ENCODE data around the gene SVIL.

The SVIL gene

DNA sequence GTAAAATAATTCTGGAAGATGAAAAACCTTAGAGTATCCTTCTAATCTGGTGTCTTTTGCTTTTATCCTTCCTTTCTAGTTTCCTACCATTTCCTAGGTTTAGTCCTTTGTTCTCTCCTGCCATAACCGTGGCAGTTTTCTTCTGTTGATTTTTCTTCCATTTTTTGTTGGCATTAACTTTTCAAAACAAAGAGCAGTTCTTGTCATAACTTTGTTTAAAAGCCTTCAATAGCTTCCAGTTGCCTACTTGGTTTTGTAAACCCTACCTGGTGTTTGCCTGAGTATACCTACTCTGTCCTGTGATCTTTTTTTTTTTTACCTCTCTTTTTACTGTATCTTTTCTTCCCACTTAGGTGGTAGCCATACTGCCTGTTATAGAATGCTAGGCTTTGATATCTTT, 220.3 kb downstream of the SVIL start:
- no peak overlapping the region for H2BK120ac ChIP-seq (ENCODE audit: insufficient read depth, low read length, poor library complexity)
- WGBS (ENCODE audit: extremely low coverage, insufficient coverage, insufficient read length) = no CpG with 5 or more reads among the region's 1 CpG
- no peak overlapping the region for H3K4me2 ChIP-seq (ENCODE audit: low read length)
- H2BK5ac ChIP-seq (ENCODE audit: low read depth, low read length, poor library complexity) = no peak overlapping the region
- H2AFZ ChIP-seq (ENCODE audit: insufficient read depth, low read length, poor library complexity) = no peak overlapping the region
- peaks cover 1% of the 10 kb centered on the region for H3K9me3 ChIP-seq (ENCODE audit: insufficient read depth, low read depth, low read length)
- no peak overlapping the region for H4K8ac ChIP-seq (ENCODE audit: low read depth, low read length)
- H3K27me3 ChIP-seq (ENCODE audit: insufficient read depth, low read length) = no peaks in the 10 kb centered on the region
- no peak overlapping the region for H3K23ac ChIP-seq (ENCODE audit: low read length)
- H2AK5ac ChIP-seq (ENCODE audit: low read length) = no peak overlapping the region
- H3K4ac ChIP-seq (ENCODE audit: low read depth, low read length) = no peak overlapping the region
- H3K79me1 ChIP-seq (ENCODE audit: low read length) = no peaks in the 10 kb centered on the region
- H4K91ac ChIP-seq (ENCODE audit: low read depth, low read length) = no peak overlapping the region
- H3K27ac ChIP-seq (ENCODE audit: low read depth, low read length) = no peak overlapping the region
- no peak overlapping the region for H4K12ac ChIP-seq (ENCODE audit: low read depth, low read length)
- H3K14ac ChIP-seq (ENCODE audit: low read length) = no peak overlapping the region
- no peaks in the 10 kb centered on the region for H3K36me3 ChIP-seq (ENCODE audit: control insufficient read depth in 1 of 2, insufficient read depth in 2 of 2, low read length in 2 of 2)
- no peaks in the 10 kb centered on the region for H3K79me2 ChIP-seq (ENCODE audit: control insufficient read depth, insufficient read depth, low read length, poor library complexity)
- H3K9ac ChIP-seq (ENCODE audit: low read length) = no peak overlapping the region
- H3K4me3 ChIP-seq (ENCODE audit: low read depth, low read length) = no peak overlapping the region
- DNase-seq = no peak
- no peak overlapping the region for H3K18ac ChIP-seq (ENCODE audit: low read length)
- no peaks in the 10 kb centered on the region for H3K4me1 ChIP-seq (ENCODE audit: control insufficient read depth in 1 of 2, insufficient read depth in 2 of 2, low read length in 2 of 2)
- H2BK12ac ChIP-seq (ENCODE audit: low read length) = no peak overlapping the region

DNA sequence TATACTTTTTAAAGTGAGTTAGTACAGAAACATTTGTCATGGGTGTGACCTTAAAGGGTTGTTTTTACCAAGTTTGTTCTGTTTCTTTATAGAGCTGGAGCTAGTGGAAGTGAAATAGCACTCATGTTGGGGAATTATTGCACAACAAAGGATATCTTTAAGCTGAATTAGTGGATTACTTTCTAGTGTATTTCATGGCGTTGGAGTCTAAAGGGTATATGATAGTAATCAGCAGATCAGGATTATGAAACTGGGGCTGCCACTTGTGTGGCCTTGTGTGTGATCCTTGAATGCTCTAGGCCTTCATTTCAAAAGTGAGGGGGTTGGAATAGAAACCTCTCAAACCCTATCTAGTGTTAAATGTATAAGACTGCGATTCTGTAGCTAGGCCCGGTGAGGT, 222.3 kb downstream of the SVIL start:
- Histone ChIP-seq H2BK5ac (ENCODE audit: low read depth, low read length, poor library complexity) (no peak overlapping the region), H2BK120ac (ENCODE audit: insufficient read depth, low read length, poor library complexity) (no peak overlapping the region), H3K36me3 (ENCODE audit: control insufficient read depth in 1 of 2, insufficient read depth in 2 of 2, low read length in 2 of 2) (no peaks in the 10 kb centered on the region), H3K23ac (ENCODE audit: low read length) (no peak overlapping the region), H3K18ac (ENCODE audit: low read length) (no peak overlapping the region), H3K9ac (ENCODE audit: low read length) (no peak overlapping the region), H3K4ac (ENCODE audit: low read depth, low read length) (no peak overlapping the region), H3K79me1 (ENCODE audit: low read length) (no peaks in the 10 kb centered on the region), H3K14ac (ENCODE audit: low read length) (no peak overlapping the region), H3K4me1 (ENCODE audit: control insufficient read depth in 1 of 2, insufficient read depth in 2 of 2, low read length in 2 of 2) (no peaks in the 10 kb centered on the region), H3K79me2 (ENCODE audit: control insufficient read depth, insufficient read depth, low read length, poor library complexity) (no peaks in the 10 kb centered on the region), H3K27ac (ENCODE audit: low read depth, low read length) (no peak overlapping the region), H3K4me3 (ENCODE audit: low read depth, low read length) (no peak overlapping the region), H2AK5ac (ENCODE audit: low read length) (no peak overlapping the region), H4K91ac (ENCODE audit: low read depth, low read length) (no peak overlapping the region), H4K8ac (ENCODE audit: low read depth, low read length) (no peak overlapping the region), H2AFZ (ENCODE audit: insufficient read depth, low read length, poor library complexity) (no peak overlapping the region), H2BK12ac (ENCODE audit: low read length) (no peak overlapping the region), H3K4me2 (ENCODE audit: low read length) (no peak overlapping the region), H3K9me3 (ENCODE audit: insufficient read depth, low read depth, low read length) (peaks cover 5% of the 10 kb centered on the region), H4K12ac (ENCODE audit: low read depth, low read length) (no peak overlapping the region), H3K27me3 (ENCODE audit: insufficient read depth, low read length) (no peaks in the 10 kb centered on the region)
- DNase-seq = peak in 1 of 2 donors; percentile 6
- no CpG with 5 or more reads among the region's 3 CpGs for WGBS (ENCODE audit: extremely low coverage, insufficient coverage, insufficient read length)

DNA sequence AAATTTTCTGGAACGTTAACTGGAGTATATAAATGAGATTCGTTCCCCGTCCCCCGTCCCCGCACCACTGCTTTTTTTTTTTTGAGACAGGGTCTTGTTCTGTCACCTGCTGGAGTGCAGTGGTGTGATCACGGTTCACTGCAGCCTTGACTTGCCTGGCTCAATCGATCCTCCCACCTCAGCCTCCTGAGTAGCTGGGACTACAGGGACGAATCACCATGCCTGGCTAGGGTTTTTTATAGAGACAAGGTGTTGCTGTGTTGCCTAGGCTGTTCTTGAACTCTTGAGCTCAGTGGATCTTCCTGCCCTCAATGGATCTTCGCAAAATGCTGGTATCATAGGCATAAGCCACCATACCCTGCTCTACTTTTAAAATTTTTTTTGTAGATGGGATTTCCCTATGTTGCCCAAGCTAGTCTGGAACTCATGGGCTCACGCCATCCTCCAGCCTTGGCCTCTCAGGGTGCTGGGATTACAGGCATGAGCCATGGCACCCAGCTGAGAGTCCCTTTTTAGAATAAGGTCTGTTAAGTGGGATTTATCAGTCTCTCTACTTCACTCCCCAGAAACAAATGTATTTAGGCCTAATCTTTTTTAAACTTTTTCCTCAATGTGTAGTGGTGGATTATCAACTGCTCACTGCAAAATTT, 223.0 kb downstream of the SVIL start:
- Histone ChIP-seq H3K4me3 (ENCODE audit: low read depth, low read length) (no peak overlapping the region), H2BK120ac (ENCODE audit: insufficient read depth, low read length, poor library complexity) (no peak overlapping the region), H3K4me2 (ENCODE audit: low read length) (no peak overlapping the region), H2BK12ac (ENCODE audit: low read length) (no peak overlapping the region), H3K36me3 (ENCODE audit: control insufficient read depth in 1 of 2, insufficient read depth in 2 of 2, low read length in 2 of 2) (no peaks in the 10 kb centered on the region), H3K9me3 (ENCODE audit: insufficient read depth, low read depth, low read length) (peaks cover 5% of the 10 kb centered on the region), H4K91ac (ENCODE audit: low read depth, low read length) (no peak overlapping the region), H3K14ac (ENCODE audit: low read length) (no peak overlapping the region), H4K8ac (ENCODE audit: low read depth, low read length) (no peak overlapping the region), H2AFZ (ENCODE audit: insufficient read depth, low read length, poor library complexity) (no peak overlapping the region), H3K79me1 (ENCODE audit: low read length) (no peaks in the 10 kb centered on the region), H3K27me3 (ENCODE audit: insufficient read depth, low read length) (no peaks in the 10 kb centered on the region), H3K23ac (ENCODE audit: low read length) (no peak overlapping the region), H3K4me1 (ENCODE audit: control insufficient read depth in 1 of 2, insufficient read depth in 2 of 2, low read length in 2 of 2) (no peaks in the 10 kb centered on the region), H3K9ac (ENCODE audit: low read length) (no peak overlapping the region), H3K18ac (ENCODE audit: low read length) (no peak overlapping the region), H4K12ac (ENCODE audit: low read depth, low read length) (no peak overlapping the region), H2AK5ac (ENCODE audit: low read length) (no peak overlapping the region), H2BK5ac (ENCODE audit: low read depth, low read length, poor library complexity) (no peak overlapping the region), H3K4ac (ENCODE audit: low read depth, low read length) (no peak overlapping the region), H3K79me2 (ENCODE audit: control insufficient read depth, insufficient read depth, low read length, poor library complexity) (no peaks in the 10 kb centered on the region), H3K27ac (ENCODE audit: low read depth, low read length) (no peak overlapping the region)
- no CpG with 5 or more reads among the region's 10 CpGs for WGBS (ENCODE audit: extremely low coverage, insufficient coverage, insufficient read length)
- peak; percentile 13 to 41 for DNase-seq

DNA sequence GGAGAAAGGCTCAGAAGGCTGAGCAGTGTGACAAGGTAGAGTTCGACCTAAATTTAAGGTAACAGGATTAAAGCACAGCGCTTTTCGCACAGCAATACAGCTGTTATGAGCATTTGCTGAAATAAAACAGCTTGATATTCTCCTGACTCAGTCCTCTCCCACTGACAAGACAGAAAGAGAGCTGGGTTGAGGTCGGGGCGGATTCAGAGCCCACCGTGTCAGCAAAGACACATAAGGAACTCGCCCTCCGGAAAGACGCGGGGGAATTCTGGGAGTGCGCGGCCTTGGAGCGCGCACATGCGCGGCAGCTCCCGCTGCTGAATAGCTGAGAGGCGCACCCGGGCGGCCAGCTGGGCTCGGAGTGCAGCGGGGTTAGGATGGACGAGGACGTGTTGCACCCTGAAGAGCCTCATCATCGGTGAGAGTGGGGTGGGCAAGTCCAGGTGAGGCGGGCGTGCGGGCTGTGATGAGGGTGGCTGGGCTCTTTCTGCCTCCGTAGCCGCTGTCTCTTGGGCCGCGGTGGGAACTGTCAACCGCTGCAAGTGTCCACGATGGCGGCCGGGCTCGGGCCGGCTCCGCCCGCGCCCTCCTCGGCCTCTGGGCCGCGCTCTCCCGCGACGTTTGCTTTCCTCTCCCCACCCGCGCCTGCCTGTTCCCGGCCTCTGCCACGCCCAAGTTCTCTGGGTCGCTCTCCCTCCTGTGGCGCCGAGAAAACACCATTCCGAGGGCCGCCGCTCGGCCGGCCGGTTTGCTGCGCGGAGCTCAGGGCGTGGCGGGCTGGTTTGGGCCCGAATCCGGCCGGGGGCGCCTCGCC, 225.3 kb downstream of the SVIL start:
- no peak overlapping the region for H4K91ac ChIP-seq (ENCODE audit: low read depth, low read length)
- H3K9ac ChIP-seq (ENCODE audit: low read length) = no peak overlapping the region
- no peak overlapping the region for H2AFZ ChIP-seq (ENCODE audit: insufficient read depth, low read length, poor library complexity)
- no peak overlapping the region for H2BK120ac ChIP-seq (ENCODE audit: insufficient read depth, low read length, poor library complexity)
- H3K4me1 ChIP-seq (ENCODE audit: control insufficient read depth in 1 of 2, insufficient read depth in 2 of 2, low read length in 2 of 2) = no peaks in the 10 kb centered on the region
- H3K79me1 ChIP-seq (ENCODE audit: low read length) = no peaks in the 10 kb centered on the region
- H4K8ac ChIP-seq (ENCODE audit: low read depth, low read length) = no peak overlapping the region
- peak; percentile 70 to 76 for DNase-seq
- no peak overlapping the region for H2BK12ac ChIP-seq (ENCODE audit: low read length)
- no peak overlapping the region for H2AK5ac ChIP-seq (ENCODE audit: low read length)
- H4K12ac ChIP-seq (ENCODE audit: low read depth, low read length) = no peak overlapping the region
- WGBS (ENCODE audit: extremely low coverage, insufficient coverage, insufficient read length) = no CpG with 5 or more reads among the region's 69 CpGs
- no peak overlapping the region for H3K14ac ChIP-seq (ENCODE audit: low read length)
- no peak overlapping the region for H3K4ac ChIP-seq (ENCODE audit: low read depth, low read length)
- H3K18ac ChIP-seq (ENCODE audit: low read length) = no peak overlapping the region
- H3K36me3 ChIP-seq (ENCODE audit: control insufficient read depth in 1 of 2, insufficient read depth in 2 of 2, low read length in 2 of 2) = no peaks in the 10 kb centered on the region
- H3K27me3 ChIP-seq (ENCODE audit: insufficient read depth, low read length) = no peaks in the 10 kb centered on the region
- H3K4me2 ChIP-seq (ENCODE audit: low read length) = peak overlapping the region; percentile 16
- peaks cover 5% of the 10 kb centered on the region for H3K9me3 ChIP-seq (ENCODE audit: insufficient read depth, low read depth, low read length)
- H3K4me3 ChIP-seq (ENCODE audit: low read depth, low read length) = peak overlapping the region; percentile 61
- no peaks in the 10 kb centered on the region for H3K79me2 ChIP-seq (ENCODE audit: control insufficient read depth, insufficient read depth, low read length, poor library complexity)
- no peak overlapping the region for H2BK5ac ChIP-seq (ENCODE audit: low read depth, low read length, poor library complexity)
- no peak overlapping the region for H3K27ac ChIP-seq (ENCODE audit: low read depth, low read length)
- H3K23ac ChIP-seq (ENCODE audit: low read length) = no peak overlapping the region

Data from trophoblast cell (in vitro differentiated cells and primary cell).